ENCODE measurements around the gene TBC1D17.

DNA sequence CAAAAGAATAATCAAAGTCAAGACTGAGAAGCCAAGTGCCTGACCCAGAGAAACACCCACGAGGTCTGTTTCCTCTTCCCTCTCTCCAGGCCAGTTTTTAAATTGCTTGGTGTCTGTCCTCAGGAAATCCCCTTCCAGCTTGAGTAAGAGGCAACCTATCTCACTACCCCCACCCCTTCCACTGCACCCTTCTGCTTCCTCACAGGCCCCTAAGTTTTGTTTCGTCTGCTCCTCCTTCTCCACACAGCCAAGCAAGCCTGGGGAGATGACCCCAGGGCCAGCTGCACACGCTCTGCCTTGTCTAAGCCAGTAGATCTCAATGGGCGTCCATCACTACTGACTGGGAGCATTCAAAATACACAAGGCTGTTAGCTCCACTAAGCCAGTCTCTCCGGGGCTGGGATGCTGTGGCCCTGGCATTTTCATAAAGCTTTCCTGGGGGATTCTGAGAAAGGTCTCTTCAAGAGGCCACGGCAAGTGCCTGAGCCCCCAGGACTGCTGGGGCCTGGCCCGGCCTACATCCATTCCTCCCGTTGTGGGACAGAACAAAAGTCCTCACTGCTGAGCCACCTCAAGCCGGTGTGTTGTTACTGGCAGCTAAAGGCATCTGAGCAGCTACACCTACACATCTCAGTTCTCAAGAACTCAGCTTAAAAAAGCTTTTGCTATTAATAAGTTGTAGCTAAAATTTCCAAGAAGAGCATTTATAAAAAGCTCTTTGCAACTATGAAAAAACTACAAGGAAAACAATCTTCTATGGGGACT, 34.1 kb downstream of the TBC1D17 start:
- no peak for TF ChIP-seq EZH2phosphoT487 (IDR thresholded peaks at IDR 0.05; ENCODE audit: insufficient read depth, low read depth)
- no peak for TF ChIP-seq EZH2 (IDR thresholded peaks at IDR 0.05; ENCODE audit: insufficient read depth, poor library complexity, severe bottlenecking)

Data from GM23248 (cell line).